Fibroblast of gingiva (primary cell): ENCODE data around the gene ZCWPW1.
"Not testable (repeated sequence)": the region's sequence is repeated elsewhere in the genome, so short reads cannot be mapped to it uniquely, and the experiment has no call there.

ENCODE experiments used
- DNase-seq: peaks from one replicate; pipeline ENCODE4 v3.0.0-alpha.2; 2011; ENCODE audit warnings: low read depth

ZCWPW1 gene

DNA sequence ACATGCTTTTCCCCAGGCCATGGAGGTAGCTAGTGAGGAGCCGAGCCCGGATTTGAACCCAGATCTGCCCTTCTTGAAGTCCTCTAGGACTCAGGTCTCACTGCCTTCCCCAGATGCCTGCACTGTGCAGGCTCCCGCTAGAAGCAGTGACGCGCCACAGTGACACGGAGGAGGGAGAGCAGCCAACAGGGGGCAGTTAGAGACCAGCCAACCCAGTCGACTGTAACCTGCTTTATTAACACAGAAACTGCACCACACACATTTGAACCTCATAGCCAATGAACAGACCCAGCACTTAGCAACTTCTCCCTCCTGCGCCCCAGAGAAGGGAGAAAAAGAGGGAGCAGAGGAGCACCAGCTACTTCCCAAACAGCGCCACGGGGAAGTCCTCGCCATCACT, 27.8 kb downstream of the ZCWPW1 start:
- no peak for DNase-seq

DNA sequence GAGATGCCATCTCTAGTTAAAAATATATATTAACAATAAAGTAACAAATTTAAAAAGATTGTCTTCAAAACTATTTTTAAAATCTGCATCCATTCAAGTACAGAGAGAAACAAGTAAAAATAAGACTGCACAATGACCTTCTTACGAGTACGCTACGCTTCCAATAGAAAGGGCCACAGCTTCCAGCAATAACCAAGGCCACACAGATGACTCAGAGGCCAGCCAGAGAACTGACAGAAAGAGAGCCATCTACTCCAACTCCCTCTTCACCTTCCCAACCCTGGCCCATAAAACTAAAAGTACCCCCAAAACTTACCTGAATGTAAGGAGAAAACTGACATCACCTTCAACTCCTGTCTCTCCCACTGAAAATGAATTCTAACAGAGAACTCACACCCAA, 28.5 kb downstream of the ZCWPW1 start:
- no peak for DNase-seq

DNA sequence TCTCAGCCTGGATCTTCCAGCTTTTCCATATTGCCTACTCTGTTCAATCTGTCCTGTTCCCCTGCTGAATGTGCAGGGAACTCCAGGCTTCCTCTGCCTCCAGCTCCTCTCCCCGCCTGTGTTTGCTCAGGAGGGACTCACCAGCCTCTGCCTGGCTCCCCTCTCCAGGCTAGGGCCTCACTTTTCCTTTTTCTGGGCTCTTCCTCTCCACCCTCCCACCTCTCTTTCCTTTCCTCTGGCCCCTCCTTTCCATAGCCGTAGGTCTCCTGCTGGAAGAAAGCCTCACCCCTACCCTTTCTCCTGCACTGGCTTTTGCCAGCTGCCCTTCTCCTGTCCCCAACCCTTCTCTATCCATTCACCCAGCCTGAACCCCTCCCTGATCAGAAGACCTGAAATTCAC, 30.3 kb downstream of the ZCWPW1 start:
- no peak for DNase-seq

DNA sequence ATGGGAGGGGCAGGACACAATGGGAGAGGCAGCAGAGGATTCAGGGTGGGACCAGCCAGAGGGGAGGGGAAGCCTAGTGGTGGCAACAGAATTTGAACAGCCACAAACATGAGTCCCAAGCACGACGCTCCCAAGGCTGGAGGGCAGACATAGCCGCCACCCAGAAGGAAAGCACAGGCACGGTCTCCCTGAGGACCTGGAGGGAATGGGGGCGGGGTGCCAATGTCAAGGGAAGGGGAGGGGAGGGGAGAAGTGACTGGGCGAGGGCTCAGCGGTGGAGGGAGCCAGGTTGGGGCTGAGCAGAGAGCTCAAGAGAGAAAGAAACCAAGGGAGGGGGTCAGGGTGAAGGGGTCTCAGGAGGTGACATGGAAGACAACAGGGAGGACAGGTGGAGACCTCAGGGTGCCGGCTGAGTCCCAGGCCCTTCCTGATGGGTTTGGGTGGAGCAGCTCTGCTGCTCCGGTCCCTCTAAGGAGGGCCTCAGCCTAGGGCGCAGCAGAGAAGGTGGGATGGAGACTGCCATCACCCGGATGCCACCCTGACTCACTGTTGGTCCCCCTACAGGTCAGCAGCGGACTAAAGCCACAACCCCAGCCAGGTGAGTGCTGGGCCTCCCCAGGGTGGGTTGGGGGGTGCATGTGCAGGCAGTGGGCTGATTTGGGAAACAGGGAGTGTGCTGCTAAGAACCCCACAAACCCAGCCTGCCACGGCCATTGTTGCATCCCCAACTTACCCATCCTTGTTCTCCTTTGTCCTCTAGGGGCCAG, 31.0 kb downstream of the ZCWPW1 start:
- no peak for DNase-seq

DNA sequence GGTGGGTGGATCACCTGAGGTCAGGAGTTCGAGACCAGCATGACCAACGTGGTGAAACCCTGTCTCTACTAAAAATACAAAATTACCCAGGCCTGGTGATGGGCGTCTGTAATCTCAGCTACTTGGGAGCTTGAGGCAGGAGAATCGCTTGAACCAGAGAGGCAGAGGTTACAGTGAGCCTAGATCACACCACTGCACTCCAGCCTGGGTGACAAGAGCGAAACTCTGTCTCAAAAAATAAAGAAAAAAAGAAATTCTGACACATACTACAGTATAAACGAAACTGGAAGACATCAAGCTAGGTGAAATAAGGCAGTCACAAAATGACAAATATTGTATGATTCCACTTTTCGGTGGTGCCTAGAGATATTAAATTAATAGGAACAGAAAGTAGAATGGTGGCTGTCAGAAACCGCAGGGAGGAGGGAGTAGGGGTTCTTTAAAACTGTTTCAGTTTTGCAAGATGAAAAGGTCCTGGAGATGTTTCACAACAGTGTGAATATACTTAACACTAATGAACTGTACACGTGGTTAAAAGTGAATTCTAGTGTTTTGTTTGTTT, 32.0 kb downstream of the ZCWPW1 start:
- no peak for DNase-seq

DNA sequence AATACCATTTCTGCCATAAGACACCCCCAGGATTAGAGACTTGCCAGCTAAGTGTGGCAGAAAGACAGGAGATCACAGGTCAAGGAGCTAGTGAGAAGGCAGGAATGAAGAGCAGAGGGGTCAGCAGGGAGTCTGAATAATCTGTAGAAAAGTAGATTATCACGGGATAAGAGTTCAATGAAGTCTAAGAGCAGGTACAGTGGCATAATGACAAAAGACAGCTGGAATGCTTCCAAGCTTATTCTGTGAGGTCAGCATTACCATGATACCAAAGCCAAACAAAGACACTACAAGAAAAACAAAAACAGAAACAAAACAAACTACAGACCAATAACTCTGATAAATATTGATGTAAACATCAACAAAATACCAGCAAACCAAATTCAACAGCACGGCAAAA, 34.4 kb downstream of the ZCWPW1 start:
- no peak for DNase-seq

DNA sequence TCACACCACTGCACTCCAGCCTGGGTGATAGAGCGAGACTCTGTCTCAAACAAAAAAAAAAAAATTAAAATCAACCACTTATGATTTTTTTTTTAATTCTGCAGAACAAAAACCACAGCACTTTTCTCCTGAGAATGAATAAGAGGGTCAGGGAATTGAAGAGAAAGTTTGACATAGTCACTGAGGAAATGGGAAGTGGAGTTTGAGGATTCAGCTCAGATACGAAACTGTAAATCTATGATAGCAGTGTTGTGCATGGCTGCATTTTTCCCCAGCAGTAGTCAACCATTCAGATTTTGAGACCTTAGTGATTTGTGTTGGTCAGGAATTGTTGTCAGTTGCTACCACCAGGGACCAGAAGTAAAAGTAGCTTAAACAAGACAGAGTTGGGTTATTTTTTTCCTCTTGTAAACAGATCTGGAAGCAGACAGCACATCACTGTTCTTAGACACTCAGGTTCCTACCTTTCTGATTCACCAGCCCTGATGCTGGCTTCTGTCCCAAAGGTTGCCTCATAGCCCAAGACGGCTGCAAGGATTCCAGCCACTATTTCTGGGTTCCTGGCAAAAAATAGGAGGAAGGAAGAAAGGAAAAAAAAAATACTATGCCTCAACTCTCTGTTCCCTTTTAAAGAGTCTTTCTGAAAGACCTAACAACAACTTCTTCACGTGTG, 35.1 kb downstream of the ZCWPW1 start:
- no peak for DNase-seq

DNA sequence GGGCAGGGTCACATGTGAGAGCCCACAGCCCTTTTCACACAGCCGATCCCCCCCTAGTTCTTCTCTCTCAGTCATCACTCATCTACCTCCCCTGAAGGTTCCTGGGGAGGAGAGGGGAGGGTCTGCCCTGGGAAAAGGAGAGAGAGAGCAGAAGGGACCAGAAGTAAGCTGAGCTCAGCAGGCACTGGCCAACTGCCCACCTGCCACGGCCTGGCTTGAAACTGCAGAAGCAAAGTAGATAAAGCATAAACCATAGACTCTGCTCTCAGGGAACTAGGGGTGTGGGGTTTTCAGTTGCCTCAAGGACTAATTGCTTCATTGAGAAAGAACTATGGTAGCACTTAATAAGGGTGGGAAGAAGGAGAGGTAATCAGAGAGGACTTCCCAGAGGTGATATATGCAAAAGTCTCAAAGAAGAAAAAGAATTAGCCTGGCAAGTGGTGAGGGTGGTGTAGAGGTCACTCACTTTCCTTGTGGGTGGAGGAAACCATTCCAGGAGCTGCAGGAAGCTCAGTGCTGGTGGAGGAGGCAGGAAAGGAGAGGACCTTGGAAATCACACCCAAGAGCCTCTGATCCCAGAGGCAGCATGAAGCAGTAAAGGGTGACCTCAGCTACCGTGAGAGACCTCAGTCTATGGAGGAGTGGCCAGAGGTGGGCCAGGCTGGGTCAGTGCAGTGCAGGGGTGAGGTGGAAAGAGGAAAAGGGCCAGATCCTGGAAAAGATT, 38.1 kb downstream of the ZCWPW1 start:
- DNase-seq = no peak

DNA sequence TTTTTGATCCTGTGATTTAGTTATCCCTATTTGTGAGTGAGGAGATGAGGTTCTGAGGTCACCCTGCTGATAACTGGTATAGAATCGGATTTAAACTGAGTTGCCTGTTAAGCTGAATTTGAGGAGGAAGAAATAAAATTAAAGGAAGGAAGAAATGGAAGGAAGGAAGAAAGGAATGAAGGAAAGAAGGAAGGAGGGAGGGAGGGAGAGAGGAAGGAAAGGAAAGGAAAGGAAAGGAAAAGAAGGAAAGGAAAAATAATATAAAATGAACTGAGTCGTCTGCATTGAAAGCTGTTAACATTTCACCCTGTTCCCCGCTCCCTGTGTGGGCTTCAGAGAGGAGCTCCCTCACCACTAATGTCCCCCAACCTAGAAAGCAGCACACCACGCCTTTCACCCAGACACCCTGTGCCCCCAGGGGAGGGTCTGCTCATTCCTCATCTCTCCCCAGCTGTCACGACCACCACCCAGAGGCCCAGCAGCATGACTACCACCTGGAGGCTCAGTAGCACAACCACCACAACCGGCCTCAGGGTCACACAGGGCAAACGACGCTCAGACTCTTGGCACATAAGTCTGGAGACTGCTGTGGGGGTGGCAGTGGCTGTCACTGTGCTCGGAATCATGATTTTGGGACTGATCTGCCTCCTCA, 38.9 kb downstream of the ZCWPW1 start:
- DNase-seq = no peak

DNA sequence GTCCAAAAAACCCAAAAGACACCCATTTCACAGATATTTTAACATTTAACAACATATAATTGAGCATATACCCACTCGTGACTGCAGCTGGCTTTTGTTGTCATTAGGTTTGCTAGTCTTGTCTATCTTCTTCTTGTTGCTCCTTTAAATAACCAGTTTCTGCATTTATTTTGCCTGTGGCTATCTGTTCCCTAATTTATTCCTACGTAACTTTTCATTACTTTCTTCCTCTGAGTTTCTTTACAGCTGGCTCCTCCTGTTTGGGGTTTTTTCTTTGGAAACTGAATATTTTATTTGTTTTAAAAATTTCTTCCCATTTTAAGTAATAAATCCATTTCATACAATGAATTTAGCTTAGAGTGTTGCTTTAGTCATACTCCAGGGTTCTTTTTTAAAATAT, 40.8 kb downstream of the ZCWPW1 start:
- DNase-seq = no peak

DNA sequence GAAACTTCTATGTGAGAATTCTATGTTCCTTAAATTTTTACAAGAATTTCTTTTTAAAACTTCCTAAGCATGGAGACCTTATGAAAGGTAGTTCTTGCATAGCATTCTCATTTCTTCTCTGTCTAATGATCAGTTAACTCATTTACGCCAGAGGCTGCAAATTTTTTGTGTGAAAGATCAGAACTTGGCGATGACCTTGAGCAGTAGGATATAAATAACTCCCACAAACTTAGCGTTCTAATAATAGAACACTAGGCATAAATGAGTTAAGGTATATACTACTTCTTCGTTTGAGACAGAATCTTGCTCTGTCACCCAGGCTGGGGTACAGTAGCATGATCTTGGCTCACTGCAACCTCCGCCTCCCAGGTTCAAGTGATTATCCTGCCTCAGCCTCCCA, 41.6 kb downstream of the ZCWPW1 start:
- no peak for DNase-seq

DNA sequence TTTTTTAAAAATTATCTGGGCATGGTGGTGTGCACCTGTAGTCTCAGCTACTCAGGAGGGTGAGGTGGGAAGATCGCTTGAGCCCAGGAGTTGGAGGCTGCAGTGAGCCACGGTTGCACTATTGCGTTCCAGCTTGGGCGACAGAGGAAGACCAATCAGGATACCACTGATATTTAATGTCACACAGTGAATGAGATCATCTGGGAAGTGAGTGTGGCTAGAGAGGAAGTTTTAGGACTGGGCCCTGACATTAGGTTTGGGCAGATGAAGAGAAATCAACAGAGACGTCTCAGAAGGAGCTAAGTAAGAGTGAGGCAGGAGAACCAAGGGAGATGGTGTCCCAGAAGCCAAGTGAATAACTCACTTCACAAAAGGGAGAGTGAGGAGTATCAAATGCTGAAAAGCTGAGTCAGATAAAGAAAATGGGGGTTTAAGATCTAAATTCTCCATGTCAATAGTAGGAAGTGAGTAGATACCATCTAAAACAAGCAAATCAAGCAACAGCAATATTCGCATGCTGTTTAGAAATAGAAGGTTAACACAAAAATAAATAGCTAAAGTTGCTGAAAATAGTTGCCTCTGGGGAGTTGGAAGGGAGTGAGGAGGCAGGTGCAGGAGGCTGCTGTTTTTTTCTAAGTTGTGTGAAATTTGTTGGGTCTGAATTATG, 43.7 kb downstream of the ZCWPW1 start:
- DNase-seq = no peak

DNA sequence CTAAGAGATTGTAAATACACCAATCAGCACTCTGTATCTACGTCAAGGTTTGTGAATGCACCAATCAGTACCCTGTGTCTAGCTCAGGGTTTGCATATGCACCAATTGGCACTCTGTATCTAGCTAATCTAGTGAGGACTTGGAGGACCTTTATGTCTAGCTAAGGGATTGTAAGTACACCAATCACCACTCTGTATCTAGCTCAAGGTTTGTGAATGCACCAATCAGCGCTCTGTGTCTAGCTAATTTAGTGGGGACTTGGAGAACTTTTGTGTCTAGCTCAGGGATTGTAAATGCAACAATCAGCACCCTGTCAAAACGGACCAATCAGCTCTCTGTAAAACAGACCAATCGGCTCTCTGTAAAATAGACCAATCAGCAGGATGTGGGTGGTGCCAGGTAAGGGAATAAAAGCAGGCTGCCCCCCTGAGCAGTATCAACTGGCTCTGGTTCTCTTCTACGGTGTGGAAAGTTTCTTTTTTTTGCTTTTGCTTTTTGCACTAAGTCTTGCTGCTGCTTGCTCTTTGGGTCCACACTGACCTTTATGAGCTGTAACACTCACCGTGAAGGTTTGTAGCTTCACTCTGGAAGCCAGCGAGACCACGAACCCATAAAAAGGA, 46.2 kb downstream of the ZCWPW1 start:
- not testable (repeated sequence) for DNase-seq

DNA sequence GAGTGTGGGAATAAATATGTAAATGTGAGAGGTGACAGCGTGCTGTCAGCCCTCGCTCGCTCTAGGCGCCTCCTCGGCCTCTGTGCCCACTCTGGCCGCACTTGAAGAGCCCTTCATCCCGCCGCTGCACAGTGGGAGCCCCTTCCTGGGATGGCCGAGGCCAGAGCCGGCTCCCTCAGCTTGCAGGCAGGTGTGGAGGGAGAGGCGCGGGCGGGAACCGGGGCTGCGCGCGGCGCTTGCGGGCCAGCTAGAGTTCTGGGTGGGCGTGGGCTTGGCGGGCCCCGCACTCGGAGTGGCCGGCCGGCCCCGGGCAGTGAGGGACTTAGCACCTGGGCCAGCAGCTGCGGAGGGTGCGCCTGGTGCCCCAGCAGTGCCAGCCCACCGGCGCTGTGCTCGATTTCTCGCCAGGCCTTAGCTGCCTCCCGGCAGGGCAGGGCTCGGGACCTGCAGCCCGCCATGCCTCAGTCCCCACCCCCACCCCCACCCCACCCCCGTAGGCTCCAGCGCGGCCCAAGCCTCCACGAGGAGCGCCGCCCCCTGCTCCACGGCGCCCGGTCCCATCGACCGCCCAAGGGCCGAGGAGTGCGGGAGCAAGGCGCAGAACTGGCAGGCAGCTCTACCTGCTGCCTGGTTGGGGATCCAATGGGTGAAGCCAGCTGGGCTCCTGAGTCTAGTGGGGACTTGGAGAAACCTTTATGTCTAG, 46.8 kb downstream of the ZCWPW1 start:
- DNase-seq = not testable (repeated sequence)

DNA sequence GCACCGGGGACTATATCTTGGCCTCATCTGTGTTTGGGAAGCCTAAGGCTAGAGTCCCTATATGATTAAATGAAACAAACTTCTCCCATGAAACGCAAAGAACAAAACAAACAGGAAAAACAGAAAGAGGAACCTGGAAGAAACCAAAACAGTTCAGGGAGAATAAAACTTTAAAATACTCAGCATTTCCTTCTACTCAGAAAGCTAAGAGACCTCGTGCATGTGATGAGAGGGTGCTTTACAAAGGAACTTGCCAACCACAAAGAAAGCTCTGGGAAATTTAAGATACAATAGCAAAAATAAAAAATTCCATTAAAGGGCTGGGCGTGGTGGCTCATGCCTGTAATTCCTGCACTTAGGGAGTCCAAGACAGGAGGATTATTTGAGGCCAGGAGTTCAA, 48.3 kb downstream of the ZCWPW1 start:
- DNase-seq = no peak

DNA sequence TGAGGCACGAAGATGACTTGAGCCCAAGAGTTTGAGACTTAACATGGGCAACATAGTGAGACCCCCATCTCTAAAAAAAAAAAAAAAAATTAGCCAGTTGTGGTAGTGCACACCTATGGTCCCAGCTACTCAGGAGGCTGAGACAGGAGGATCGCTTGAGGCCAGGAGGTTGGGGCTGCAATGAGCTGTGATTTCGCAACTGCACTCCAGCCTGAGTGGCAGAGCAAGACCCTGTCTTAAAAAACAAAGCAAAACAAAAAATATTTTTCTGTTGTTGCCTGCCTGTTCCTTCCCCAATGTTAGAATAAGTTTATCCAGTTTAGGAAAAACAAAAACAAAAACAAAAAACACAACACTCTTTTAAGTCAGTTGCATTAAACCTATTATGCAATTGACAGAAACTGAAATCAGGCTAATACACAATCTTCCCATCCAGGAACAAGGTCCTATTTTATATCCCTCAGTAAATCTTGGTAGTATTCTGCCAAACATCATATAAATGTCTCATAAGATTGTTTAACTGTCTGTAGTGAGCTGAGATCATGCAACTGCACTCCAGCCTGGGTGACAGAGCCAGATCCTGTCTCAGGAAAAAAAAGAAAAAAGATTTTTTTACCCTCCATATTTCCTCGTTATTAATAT, 50.3 kb downstream of the ZCWPW1 start:
- no peak for DNase-seq

DNA sequence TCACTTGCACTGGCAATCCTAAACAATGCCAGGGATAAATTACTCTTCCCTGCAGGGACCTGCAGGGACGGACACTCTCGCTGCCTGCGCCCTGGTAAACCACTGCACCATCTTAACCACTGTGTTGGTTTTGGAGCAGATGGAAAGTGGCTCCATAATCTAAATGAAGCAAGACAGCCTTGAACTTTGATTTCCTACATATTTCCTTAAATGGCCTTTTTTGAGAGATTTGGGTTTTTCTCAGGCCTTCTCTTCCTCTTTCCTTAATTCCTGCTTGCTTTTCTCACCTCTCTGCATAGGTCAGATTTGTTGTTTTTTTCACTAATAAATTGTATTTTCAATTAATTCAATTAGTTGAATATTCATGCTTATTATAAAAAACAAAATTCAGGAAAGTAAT, 52.4 kb downstream of the ZCWPW1 start:
- no peak for DNase-seq

DNA sequence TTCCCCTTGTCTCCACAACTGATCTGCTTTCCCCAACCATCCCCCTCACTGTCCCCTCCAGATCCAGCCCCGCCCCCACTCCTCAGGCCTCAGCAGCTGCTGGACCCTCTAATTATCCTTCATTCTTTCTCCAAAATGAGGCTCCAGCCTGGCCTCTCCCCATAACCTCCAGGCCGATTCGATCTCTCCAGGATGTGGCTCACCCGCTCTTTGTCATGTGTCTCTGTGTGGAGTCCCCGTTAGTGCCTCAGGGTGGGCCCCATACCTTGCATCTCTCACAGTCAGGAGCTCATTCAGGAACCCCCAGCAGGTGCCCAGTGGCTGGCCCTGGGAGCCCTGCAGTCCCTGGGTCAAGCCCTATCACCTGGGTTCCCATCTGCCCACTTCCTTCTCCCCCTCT, 53.9 kb downstream of the ZCWPW1 start:
- DNase-seq = no peak

DNA sequence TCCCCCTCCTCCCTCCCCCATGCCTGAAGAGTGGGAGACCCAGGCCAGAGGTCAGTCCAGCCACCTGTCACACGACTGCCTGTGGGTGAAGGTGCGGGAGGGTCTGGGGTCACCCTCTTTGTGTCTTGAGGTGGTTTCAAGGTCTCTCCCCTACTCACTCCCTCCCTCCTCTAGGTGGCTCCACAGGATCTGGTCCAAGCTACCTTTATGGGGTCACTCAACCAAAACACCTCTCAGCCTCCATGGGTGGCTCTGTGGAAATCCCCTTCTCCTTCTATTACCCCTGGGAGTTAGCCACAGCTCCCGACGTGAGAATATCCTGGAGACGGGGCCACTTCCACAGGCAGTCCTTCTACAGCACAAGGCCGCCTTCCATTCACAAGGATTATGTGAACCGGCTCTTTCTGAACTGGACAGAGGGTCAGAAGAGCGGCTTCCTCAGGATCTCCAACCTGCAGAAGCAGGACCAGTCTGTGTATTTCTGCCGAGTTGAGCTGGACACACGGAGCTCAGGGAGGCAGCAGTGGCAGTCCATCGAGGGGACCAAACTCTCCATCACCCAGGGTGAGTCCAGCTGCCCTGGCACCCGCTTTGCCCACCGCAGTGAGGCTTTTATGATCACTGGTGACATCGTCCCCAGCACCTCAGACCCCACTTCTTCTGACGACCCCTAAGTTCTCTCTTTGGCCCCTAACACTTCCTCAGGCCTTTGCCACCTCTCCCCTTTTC, 54.5 kb downstream of the ZCWPW1 start:
- DNase-seq = not testable (repeated sequence)
